H1 (cell line): ENCODE data around the gene SGK1. TPM values are rescaled to one million over a fixed set of nuclear protein-coding genes. Genes with fewer than 3 reads are reported as not detected.

ENCODE experiments used
- ASH2L ChIP-seq: fragments of 200-600, 300-600 bp; sonication (generic); IDR thresholded peaks from one replicate; pipeline ENCODE4 v1.7.1; 2017; ENCODE audit warnings: low read length
- CHD7 ChIP-seq: fragments of 300-600 bp; sonication (generic); IDR thresholded peaks from 2 replicates; pipeline ENCODE4 v1.7.1; 2012; ENCODE audit warnings: low read length, moderate library complexity, mild to moderate bottlenecking, inconsistent platforms; ENCODE audit not compliant: insufficient replicate concordance
- CREB1 ChIP-seq: IDR thresholded peaks from 2 replicates; pipeline ENCODE4 v1.6.1; 2012; ENCODE audit warnings: inconsistent platforms
- JUN ChIP-seq: IDR thresholded peaks from 2 replicates; pipeline ENCODE4 v1.6.1; 2011; ENCODE audit warnings: low read depth, mild to moderate bottlenecking, improper control_type of control experiment, low read length
- KDM4A ChIP-seq: IDR thresholded peaks from one replicate; pipeline ENCODE4 v1.7.1; 2012; ENCODE audit warnings: low read depth, mild to moderate bottlenecking, moderate library complexity, low read length, inconsistent platforms; ENCODE audit not compliant: severe bottlenecking
- MAX ChIP-seq: IDR thresholded peaks from 2 replicates; pipeline ENCODE4 v1.6.1; 2012; ENCODE audit warnings: inconsistent platforms
- PHF8 ChIP-seq: fragments of 200-600 bp; sonication (generic); conservative IDR thresholded peaks from 2 replicates; pipeline ENCODE4 v1.7.1; 2012; ENCODE audit warnings: low read depth, mild to moderate bottlenecking, inconsistent platforms, low read length, moderate library complexity
- SP2 ChIP-seq: IDR thresholded peaks from 2 replicates; pipeline ENCODE4 v1.6.1; 2012; ENCODE audit warnings: mild to moderate bottlenecking, low read length, inconsistent platforms
- SRF ChIP-seq: IDR thresholded peaks from 2 replicates; pipeline ENCODE4 v1.6.1; 2011; ENCODE audit warnings: mild to moderate bottlenecking, low read depth, low read length, moderate library complexity
- TAF1 ChIP-seq: IDR thresholded peaks from 2 replicates; pipeline ENCODE4 v1.6.1; 2011; ENCODE audit warnings: mild to moderate bottlenecking, low read depth, low read length
- TEAD4 ChIP-seq: IDR thresholded peaks from 2 replicates; pipeline ENCODE4 v1.6.1; 2012; ENCODE audit warnings: low read depth, low read length, inconsistent platforms, mixed read lengths
- polyA plus RNA-seq, 7 experiments: library from polyadenylated mRNA; depleted of rRNA in 3 of 7; stranded (reverse) in 5 of 7; unstranded in 2 of 7; fragments of >200 nt in 5 of 7; fragments of 200-250 nt in 2 of 7; gene quantifications; 1 replicate in 5 of 7; 2 replicates in 1 of 7; 4 replicates in 1 of 7; pipeline versions ENCODE4 v1.2.1 to v1.2.3, GENCODE V29; 2011 to 2013; ENCODE audit warnings: missing spikeins in 2 of 7, mixed read lengths in 2 of 7
- total RNA-seq: library from RNA; stranded (reverse); fragmentation: NEBNext Ultra II Directional; extraction: Animal tissue kit (Norgen Biotek cat#: 25700); gene quantifications from 2 replicates; pipeline ENCODE4 v1.2.1, GENCODE V29; 2021

The SGK1 gene
- total and polyA plus RNA-seq, 2 of the 8 experiments (the other 6 are each of a cell fraction or from before 2014, with no cell fraction given) = 14.5 to 18.4 TPM

GRCh38 chr6:134175532-134176263 lies 142.2 kb downstream of the SGK1 start (continued):
- TF ChIP-seq CHD7 (no peak), SRF (no peak), SP2 (no peak), TAF1 (0 out of 2 replicates have a peak, but pooled peaks have one; percentile 11), CREB1 (0 out of 2 replicates have a peak, but pooled peaks have one; percentile 21), PHF8 (no peak), KDM4A (peak; percentile 58), MAX (peak; percentile 21; the same call in 1 of the 2 replicates), JUN (no peak), TEAD4 (0 out of 2 replicates have a peak, but pooled peaks have one; percentile 18), ASH2L (peak; percentile 7)
